ENCODE data around the gene CDH4.

CDH4 gene

GRCh38 chr20:61891916-61892649 is 640.0 kb downstream of the CDH4 start:
- DNase-seq: no peak

GRCh38 chr20:61895016-61895415 is 643.0 kb downstream of the CDH4 start:
- no peak for DNase-seq

GRCh38 chr20:61895686-61896057 is 643.6 kb downstream of the CDH4 start:
- no peak for DNase-seq

- DNase-seq: peak; percentile 66
These were observed 644.2 kb downstream of the CDH4 start for GRCh38 chr20:61896058-61896961.

GRCh38 chr20:61897401-61898295 is 645.6 kb downstream of the CDH4 start:
- DNase-seq: no peak

GRCh38 chr20:61898405-61898804 is 646.3 kb downstream of the CDH4 start:
- no peak for DNase-seq

GRCh38 chr20:61900011-61900944 is 648.2 kb downstream of the CDH4 start:
- DNase-seq: no peak

GRCh38 chr20:61900945-61901293 is 648.9 kb downstream of the CDH4 start:
- DNase-seq: no peak

- DNase-seq: no peak
These were observed 649.5 kb downstream of the CDH4 start for GRCh38 chr20:61901392-61902220.

GRCh38 chr20:61902221-61902869 is 650.3 kb downstream of the CDH4 start:
- DNase-seq: no peak

- no peak for DNase-seq
These were observed 651.7 kb downstream of the CDH4 start for GRCh38 chr20:61903575-61904340.

GRCh38 chr20:61904456-61904855 is 652.4 kb downstream of the CDH4 start:
- DNase-seq: no peak

- DNase-seq: no peak
These were observed 653.9 kb downstream of the CDH4 start for GRCh38 chr20:61905781-61906523.

GRCh38 chr20:61907081-61907891 is 655.2 kb downstream of the CDH4 start:
- DNase-seq: no peak

- DNase-seq: no peak
These were observed 656.3 kb downstream of the CDH4 start for GRCh38 chr20:61908057-61909026.

- DNase-seq: no peak
These were observed 657.0 kb downstream of the CDH4 start for GRCh38 chr20:61909028-61909427.

GRCh38 chr20:61909821-61910220 is 657.8 kb downstream of the CDH4 start:
- no peak for DNase-seq
